RWPE2 (cell line): ENCODE measurements around the gene COL27A1.

Source experiments
- ATAC-seq: fragments of 200-7000 bp; cut with Tn5 transposase; 3 replicates; pipeline ENCODE4 v1.9.1; 2021; ENCODE audit warnings: low read depth
- DNase-seq: peaks from one replicate; pipeline ENCODE4 v3.0.0-alpha.2; 2020; ENCODE audit warnings: low spot score
- H3K27ac ChIP-seq: fragments of 450-650 bp; 2 replicates; pipeline ENCODE4 v1.5.1; 2017; ENCODE audit warnings: mild to moderate bottlenecking; ENCODE audit not compliant: poor library complexity, severe bottlenecking
- H3K27me3 ChIP-seq: fragments of 250-450 bp; sonication (Bioruptor Pico); 2 replicates; pipeline ENCODE4 v1.5.1; 2021; ENCODE audit warnings: mild to moderate bottlenecking, moderate library complexity; ENCODE audit not compliant: insufficient read depth, poor library complexity, severe bottlenecking
- H3K36me3 ChIP-seq: fragments of 250-450 bp; sonication (Bioruptor Pico); 2 replicates; pipeline ENCODE4 v1.5.1; 2020; ENCODE audit warnings: low read depth, mild to moderate bottlenecking, moderate library complexity
- H3K4me1 ChIP-seq: fragments of 250-450 bp; sonication (Bioruptor Pico); 2 replicates; pipeline ENCODE4 v1.5.1; 2021; ENCODE audit warnings: mild to moderate bottlenecking, moderate library complexity; ENCODE audit not compliant: insufficient read depth, poor library complexity, severe bottlenecking
- H3K4me3 ChIP-seq: fragments of 250-450 bp; sonication (Bioruptor Pico); 2 replicates; pipeline ENCODE4 v1.5.1; 2021; ENCODE audit warnings: mild to moderate bottlenecking, moderate library complexity; ENCODE audit not compliant: severe bottlenecking
- H3K9me3 ChIP-seq: fragments of 250-450 bp; sonication (Bioruptor Pico); 2 replicates; pipeline ENCODE4 v1.5.1; 2021; ENCODE audit warnings: mild to moderate bottlenecking, moderate library complexity; ENCODE audit not compliant: severe bottlenecking
- TF ChIP-seq, protein P1 (sequence below): fragments of 450-650 bp; IDR thresholded peaks from one replicate; pipeline ENCODE4 v1.5.1; 2017; ENCODE audit warnings: mild to moderate bottlenecking, moderate library complexity; ENCODE audit not compliant: poor library complexity, severe bottlenecking

Gene COL27A1

DNA sequence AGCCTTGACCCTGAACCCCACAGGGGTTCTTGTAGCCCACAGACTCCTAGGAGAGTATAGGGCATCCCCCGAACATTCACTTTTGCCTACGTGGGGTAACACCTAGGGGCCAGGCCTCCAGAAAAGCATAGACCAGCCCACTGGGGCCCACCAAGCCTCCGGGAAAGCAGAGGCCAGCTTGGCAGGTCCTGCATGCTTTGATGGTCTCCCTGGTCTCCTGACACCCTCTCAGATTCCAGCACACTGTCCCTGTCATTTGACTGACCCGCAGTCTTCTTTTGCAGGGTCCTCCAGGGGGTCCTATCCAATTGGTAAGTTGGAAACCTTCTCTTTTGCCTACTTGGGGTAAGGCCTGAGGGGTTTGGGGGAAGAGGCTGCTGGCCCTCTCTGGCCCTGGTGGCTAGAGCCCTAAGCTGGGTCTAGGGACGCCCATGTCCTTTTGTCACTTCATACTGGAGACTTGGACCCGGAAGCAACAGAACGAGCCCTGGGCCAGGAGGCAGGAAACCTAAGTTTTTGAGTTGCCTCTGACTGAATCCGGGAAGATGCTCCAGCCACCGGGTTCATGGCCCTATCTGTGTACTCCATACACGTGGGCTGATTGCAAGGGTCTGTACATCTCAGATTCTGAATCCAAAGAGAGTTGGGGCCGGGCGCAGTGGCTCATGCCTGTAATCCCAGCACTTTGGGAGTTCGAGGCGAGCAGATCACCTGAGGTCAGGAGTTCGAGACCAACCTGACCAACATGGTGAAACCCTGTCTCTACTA is 146.6 kb downstream of the COL27A1 start:
- no peak for ATAC-seq
- Histone ChIP-seq H3K36me3 (peaks cover 26% of the 10 kb centered on the region), H3K27me3 (no peaks in the 10 kb centered on the region)

DNA sequence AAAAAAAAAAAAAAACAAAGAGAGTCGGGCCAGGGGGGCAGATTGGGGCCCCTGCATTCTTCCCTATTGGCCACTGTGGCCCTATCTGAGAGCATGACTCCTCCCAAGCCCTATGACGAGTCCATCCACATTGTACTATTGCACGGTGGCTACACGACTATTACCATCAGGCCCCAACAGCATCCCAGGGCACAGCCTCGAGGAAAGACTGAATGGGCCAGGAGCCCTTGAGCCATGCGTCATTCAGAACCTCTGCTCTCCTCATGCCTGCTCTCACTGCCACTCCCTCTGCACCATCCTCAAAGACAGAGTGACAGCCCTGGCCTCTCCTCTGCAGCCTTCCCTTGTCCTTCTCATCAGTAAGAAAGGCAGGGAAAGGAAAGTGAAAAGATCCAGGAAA is 147.4 kb downstream of the COL27A1 start:
- no peak overlapping the region for H3K27ac ChIP-seq
- no peak overlapping the region for H3K4me3 ChIP-seq
- no peak for ATAC-seq
- peaks cover 21% of the 10 kb centered on the region for H3K36me3 ChIP-seq
- TF ChIP-seq, protein P1, sequence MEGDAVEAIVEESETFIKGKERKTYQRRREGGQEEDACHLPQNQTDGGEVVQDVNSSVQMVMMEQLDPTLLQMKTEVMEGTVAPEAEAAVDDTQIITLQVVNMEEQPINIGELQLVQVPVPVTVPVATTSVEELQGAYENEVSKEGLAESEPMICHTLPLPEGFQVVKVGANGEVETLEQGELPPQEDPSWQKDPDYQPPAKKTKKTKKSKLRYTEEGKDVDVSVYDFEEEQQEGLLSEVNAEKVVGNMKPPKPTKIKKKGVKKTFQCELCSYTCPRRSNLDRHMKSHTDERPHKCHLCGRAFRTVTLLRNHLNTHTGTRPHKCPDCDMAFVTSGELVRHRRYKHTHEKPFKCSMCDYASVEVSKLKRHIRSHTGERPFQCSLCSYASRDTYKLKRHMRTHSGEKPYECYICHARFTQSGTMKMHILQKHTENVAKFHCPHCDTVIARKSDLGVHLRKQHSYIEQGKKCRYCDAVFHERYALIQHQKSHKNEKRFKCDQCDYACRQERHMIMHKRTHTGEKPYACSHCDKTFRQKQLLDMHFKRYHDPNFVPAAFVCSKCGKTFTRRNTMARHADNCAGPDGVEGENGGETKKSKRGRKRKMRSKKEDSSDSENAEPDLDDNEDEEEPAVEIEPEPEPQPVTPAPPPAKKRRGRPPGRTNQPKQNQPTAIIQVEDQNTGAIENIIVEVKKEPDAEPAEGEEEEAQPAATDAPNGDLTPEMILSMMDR = no peak
- no peaks in the 10 kb centered on the region for H3K9me3 ChIP-seq
- H3K27me3 ChIP-seq = no peaks in the 10 kb centered on the region
- peak; percentile 31 for DNase-seq
- no peaks in the 10 kb centered on the region for H3K4me1 ChIP-seq

More for the DNA sequence above, 146.6 kb downstream of the COL27A1 start:
- DNase-seq = peak; percentile 41
- no peaks in the 10 kb centered on the region for H3K9me3 ChIP-seq
- no peaks in the 10 kb centered on the region for H3K4me1 ChIP-seq
- no peak overlapping the region for H3K27ac ChIP-seq
- TF ChIP-seq, protein P1 = no peak
- no peak overlapping the region for H3K4me3 ChIP-seq

DNA sequence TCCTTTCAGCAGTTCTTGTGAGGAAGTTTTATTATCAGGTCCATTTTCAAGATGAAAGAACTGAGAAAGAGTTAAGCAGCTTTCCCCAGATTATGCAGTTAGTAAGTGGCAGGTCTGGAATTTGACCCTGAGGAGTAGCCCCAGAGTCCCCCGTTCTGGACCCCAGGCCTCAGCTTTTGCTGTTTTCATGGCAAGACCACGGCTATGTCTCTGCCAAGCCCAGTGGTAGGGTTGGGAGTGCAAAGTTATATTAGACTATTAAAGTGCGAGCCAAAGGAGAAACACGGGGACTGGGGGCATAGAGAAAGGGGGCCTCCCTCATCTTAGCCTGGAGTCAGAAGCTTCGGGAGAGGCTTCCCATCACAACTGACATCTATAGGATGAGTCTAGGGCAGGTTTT is 148.2 kb downstream of the COL27A1 start:
- H3K27ac ChIP-seq = no peak overlapping the region
- no peak overlapping the region for H3K4me3 ChIP-seq
- no peaks in the 10 kb centered on the region for H3K27me3 ChIP-seq
- DNase-seq = peak; percentile 2
- no peaks in the 10 kb centered on the region for H3K9me3 ChIP-seq
- H3K4me1 ChIP-seq = no peaks in the 10 kb centered on the region
- H3K36me3 ChIP-seq = peaks cover 12% of the 10 kb centered on the region
- no peak for ATAC-seq
- TF ChIP-seq, protein P1 = no peak

DNA sequence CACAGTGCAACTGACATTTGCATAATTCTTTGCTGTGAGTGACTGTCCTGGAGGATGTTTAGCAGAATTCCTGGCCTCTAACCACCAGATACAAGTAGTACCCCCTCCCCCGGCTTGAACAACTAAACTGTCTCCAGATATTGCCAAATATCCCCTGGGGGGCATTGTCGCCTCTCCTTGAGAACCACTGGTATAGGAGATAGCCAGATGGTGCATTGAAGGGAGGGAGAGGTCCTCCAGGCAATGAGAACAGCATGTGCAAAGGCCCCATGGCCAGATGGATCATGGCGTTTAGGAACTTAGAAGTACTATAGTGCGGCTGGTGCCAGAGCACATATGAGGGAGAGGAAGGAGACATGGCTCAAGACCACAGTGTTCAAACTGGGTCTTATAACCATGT is 148.6 kb downstream of the COL27A1 start:
- TF ChIP-seq, protein P1 = no peak
- no peak overlapping the region for H3K4me3 ChIP-seq
- no peaks in the 10 kb centered on the region for H3K27me3 ChIP-seq
- no peaks in the 10 kb centered on the region for H3K9me3 ChIP-seq
- ATAC-seq (no peak), DNase-seq (peak; percentile 7)
- no peak overlapping the region for H3K27ac ChIP-seq
- H3K36me3 ChIP-seq = peaks cover 9% of the 10 kb centered on the region
- no peaks in the 10 kb centered on the region for H3K4me1 ChIP-seq
